Measurements from ENCODE around the gene SLC25A26.

DNA sequence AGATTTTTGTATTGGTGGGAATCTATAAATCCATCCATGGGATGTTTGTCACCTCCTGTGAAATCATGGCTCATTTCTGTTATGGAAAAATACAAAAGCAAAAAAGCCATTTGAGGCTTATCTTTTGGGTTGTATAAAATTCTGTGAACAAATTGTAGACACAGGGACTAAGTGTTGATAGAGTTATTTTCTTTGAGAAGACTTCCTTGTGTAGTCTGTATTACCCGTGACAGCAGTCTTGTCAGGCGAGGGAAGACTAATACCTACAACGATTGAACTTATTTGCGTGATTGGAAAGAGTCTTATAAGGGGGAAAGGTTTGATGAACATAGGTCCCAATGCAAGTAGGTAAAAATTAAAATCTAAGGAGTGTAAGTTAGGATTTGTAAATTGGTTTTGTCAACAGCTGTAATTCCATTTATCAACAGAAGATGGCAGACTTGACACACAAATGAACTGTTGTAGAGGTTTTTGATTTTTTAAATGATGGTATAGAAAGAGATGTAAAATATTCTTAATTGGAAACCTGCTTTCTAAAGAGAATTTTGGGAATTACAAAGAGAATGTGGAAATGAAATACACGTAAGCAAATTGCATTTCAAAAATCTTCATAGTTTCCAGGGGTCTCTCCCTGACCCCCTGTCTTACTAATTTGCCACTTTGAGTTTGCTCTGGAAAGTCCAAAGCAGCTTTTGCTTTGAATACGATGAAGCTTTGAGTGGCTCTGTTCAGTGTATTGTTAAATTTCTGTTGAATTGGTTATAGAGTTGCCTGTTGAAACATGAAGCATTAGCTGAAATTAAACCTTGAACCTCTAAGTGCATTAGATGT lies 33.2 kb downstream of the SLC25A26 start:
- TF ChIP-seq, protein P1, sequence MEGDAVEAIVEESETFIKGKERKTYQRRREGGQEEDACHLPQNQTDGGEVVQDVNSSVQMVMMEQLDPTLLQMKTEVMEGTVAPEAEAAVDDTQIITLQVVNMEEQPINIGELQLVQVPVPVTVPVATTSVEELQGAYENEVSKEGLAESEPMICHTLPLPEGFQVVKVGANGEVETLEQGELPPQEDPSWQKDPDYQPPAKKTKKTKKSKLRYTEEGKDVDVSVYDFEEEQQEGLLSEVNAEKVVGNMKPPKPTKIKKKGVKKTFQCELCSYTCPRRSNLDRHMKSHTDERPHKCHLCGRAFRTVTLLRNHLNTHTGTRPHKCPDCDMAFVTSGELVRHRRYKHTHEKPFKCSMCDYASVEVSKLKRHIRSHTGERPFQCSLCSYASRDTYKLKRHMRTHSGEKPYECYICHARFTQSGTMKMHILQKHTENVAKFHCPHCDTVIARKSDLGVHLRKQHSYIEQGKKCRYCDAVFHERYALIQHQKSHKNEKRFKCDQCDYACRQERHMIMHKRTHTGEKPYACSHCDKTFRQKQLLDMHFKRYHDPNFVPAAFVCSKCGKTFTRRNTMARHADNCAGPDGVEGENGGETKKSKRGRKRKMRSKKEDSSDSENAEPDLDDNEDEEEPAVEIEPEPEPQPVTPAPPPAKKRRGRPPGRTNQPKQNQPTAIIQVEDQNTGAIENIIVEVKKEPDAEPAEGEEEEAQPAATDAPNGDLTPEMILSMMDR (IDR thresholded peaks at IDR 0.05): peak; percentile 77 to 92 (median 89)
- TF ChIP-seq POLR2A (IDR thresholded peaks at IDR 0.05) (no peak), POLR2AphosphoS5 (IDR thresholded peaks at IDR 0.05) (no peak), EP300 (IDR thresholded peaks at IDR 0.05; ENCODE audit: low read depth) (no peak)

Data from transverse colon (tissue), 4 donors.